Chondrocyte (in vitro differentiated cells): ENCODE data around the gene KLHL11. TPM values are rescaled to one million over a fixed set of nuclear protein-coding genes. Genes with fewer than 3 reads are reported as not detected.

Experiments
- DNase-seq: peaks from one replicate; pipeline ENCODE4 v3.0.0; 2021; ENCODE audit warnings: mixed read lengths, low spot score
- H3K27ac Mint-ChIP-seq: one replicate; pipeline ENCODE4 v1.8.0; 2021; ENCODE audit warnings: mild to moderate bottlenecking, moderate library complexity, mixed read lengths; ENCODE audit not compliant: unreplicated experiment
- H3K27me3 Mint-ChIP-seq: 2 replicates; pipeline ENCODE4 v1.8.0; 2021; ENCODE audit warnings: low read depth, mixed read lengths
- H3K36me3 Mint-ChIP-seq: 2 replicates; pipeline ENCODE4 v1.8.0; 2021; ENCODE audit warnings: low read depth, mixed read lengths
- H3K4me1 Mint-ChIP-seq: 2 replicates; pipeline ENCODE4 v1.8.0; 2021; ENCODE audit warnings: low read depth, mild to moderate bottlenecking, mixed read lengths
- H3K4me3 Mint-ChIP-seq: one replicate; pipeline ENCODE4 v1.8.0; 2021; ENCODE audit warnings: mild to moderate bottlenecking, moderate library complexity, mixed read lengths; ENCODE audit not compliant: unreplicated experiment
- H3K9me3 Mint-ChIP-seq: 2 replicates; pipeline ENCODE4 v1.8.0; 2021; ENCODE audit warnings: low read depth, mixed read lengths
- CTCF ChIP-seq: fragments of 200-600 bp; sonication (generic); IDR thresholded peaks from 2 replicates; pipeline ENCODE4 v1.5.0; 2021; ENCODE audit warnings: antibody characterized with exemption, mild to moderate bottlenecking, moderate library complexity
- total RNA-seq: library from RNA; stranded (reverse); gene quantifications from 3 replicates; pipeline ENCODE4 v1.2.1, GENCODE V29; 2021

Gene KLHL11
- total RNA-seq, 1 donor from 2014 or later: 15.3 TPM

GRCh38 chr17:41822216-41823140 lies 42.7 kb downstream of the KLHL11 start:
- Mint-ChIP-seq H3K4me3 (no peak overlapping the region), H3K9me3 (no peaks in the 10 kb centered on the region), H3K36me3 (peaks cover 17% of the 10 kb centered on the region), H3K27me3 (no peaks in the 10 kb centered on the region), H3K27ac (peak overlapping the region; percentile 36), H3K4me1 (no peaks in the 10 kb centered on the region)
- no peak for TF ChIP-seq CTCF
- DNase-seq: no peak

- Mint-ChIP-seq H3K4me3 (no peak overlapping the region), H3K27ac (peak overlapping the region; percentile 27), H3K36me3 (peaks cover 21% of the 10 kb centered on the region), H3K27me3 (no peaks in the 10 kb centered on the region), H3K4me1 (peaks cover 5% of the 10 kb centered on the region), H3K9me3 (no peaks in the 10 kb centered on the region)
- DNase-seq: no peak
- no peak for TF ChIP-seq CTCF
These were observed 43.4 kb downstream of the KLHL11 start for GRCh38 chr17:41821776-41822175.

GRCh38 chr17:41818024-41818423 lies 47.2 kb downstream of the KLHL11 start:
- H3K4me1 Mint-ChIP-seq: peaks cover 24% of the 10 kb centered on the region
- H3K4me3 Mint-ChIP-seq: no peak overlapping the region

DNA sequence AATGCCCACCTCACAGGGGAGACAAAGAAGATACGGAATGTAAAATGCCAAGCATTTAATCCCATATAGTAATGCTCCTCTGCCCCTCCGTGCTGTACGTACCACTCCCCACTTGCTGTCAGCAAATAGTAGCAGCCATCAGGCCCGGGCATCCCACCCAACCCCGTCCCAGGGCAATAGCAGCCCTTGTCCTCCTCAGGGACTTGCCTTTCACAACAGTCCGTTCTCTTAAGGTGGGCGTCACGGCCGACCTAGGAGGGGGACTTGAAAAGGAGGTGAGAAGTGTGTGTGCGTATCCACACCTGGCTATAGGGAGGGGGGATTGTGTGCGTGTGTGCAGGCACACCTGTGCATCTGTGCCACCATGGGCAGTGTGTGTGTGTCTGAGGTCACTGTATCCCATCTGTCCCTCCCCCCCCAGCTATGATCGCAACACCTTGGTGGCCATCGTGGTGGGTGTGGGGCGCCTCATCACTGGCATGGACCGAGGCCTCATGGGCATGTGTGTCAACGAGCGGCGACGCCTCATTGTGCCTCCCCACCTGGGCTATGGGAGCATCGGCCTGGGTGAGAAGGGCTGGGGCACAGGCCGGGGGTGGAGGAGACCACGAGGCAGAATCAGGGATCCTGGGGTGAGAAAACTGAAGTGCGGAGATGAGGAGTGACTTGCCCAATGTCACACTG lies 48.4 kb downstream of the KLHL11 start:
- Mint-ChIP-seq H3K4me3 (no peak overlapping the region), H3K36me3 (peaks cover 20% of the 10 kb centered on the region), H3K9me3 (no peaks in the 10 kb centered on the region), H3K27me3 (no peaks in the 10 kb centered on the region), H3K27ac (peak overlapping the region; percentile 63), H3K4me1 (peaks cover 27% of the 10 kb centered on the region)
- TF ChIP-seq CTCF: no peak
- no peak for DNase-seq

More at GRCh38 chr17:41818024-41818423, 47.2 kb downstream of the KLHL11 start:
- H3K27me3 Mint-ChIP-seq: no peaks in the 10 kb centered on the region
- peak overlapping the region; percentile 27 for H3K27ac Mint-ChIP-seq
- no peaks in the 10 kb centered on the region for H3K9me3 Mint-ChIP-seq
- DNase-seq: no peak
- TF ChIP-seq CTCF: no peak
- peaks cover 22% of the 10 kb centered on the region for H3K36me3 Mint-ChIP-seq

GRCh38 chr17:41814195-41814594 lies 51.0 kb downstream of the KLHL11 start:
- TF ChIP-seq CTCF: no peak
- no peak for DNase-seq
- peak overlapping the region; percentile 95 for H3K27ac Mint-ChIP-seq

More at GRCh38 chr17:41814195-41814594, 51.0 kb downstream of the KLHL11 start:
- H3K27me3 Mint-ChIP-seq: no peaks in the 10 kb centered on the region
- H3K36me3 Mint-ChIP-seq: peaks cover 18% of the 10 kb centered on the region
- H3K9me3 Mint-ChIP-seq: no peaks in the 10 kb centered on the region
- H3K4me1 Mint-ChIP-seq: peaks cover 45% of the 10 kb centered on the region
- peak overlapping the region; percentile 99 for H3K4me3 Mint-ChIP-seq
